ENCODE results near the gene ENKUR. TPM values are rescaled to one million over a fixed set of nuclear protein-coding genes. Genes with fewer than 3 reads are reported as not detected.

Gene ENKUR, protein sequence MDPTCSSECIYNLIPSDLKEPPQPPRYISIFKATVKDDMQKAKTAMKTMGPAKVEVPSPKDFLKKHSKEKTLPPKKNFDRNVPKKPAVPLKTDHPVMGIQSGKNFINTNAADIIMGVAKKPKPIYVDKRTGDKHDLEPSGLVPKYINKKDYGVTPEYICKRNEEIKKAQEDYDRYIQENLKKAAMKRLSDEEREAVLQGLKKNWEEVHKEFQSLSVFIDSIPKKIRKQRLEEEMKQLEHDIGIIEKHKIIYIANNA
- 1 to 10 TPM in 1 of 3 donors, under 1 TPM in 2; 0.48 to 3.0 (median 0.73) TPM for total RNA-seq
- 23.9 TPM for total RNA-seq (2013)

DNA sequence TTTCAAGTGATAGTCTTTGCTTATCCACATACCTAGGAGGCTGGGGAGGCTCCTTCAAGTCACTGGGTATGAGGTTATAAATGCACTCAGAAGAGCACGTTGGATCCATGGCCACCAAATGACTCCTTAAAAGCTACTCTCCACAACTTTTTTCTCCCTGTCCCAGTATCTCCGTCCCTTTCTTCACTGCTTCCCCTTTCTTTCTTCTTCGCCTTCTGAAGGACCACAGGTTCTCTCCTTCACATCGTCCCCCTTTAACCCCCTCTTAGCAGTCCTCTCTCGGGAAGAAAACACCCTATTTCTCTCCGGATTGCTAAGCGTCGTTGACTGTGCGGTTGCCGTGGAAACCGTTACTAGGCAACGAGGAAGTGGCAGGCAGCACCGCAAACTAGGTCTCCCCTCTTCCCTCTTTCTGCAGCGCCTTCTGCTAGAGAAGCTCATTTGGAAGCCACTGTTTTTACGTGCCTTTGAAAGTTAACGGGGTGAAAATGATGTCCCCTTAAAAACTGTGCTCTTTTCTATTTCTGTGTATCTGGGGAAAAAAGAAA lies at the start of gene ENKUR:
Gene ENKUR, minus strand, starts transcription at position 331 of the 548 bp plus-strand sequence. Its CDS starts 222 bp downstream, at position 109.
- H3K9me3 Mint-ChIP-seq = no peaks in the 10 kb centered on the region
- H3K9me3 ChIP-seq (ENCODE audit: control insufficient read depth, insufficient read depth, low read length) = no peaks in the 10 kb centered on the region
- peaks cover 20 to 21% of the 10 kb centered on the region in 2 donors for H3K4me1 Mint-ChIP-seq
- DNase-seq = peak; percentile 92 to 99
- H3K4me3 ChIP-seq (ENCODE audit: low read length) = peak within 1 kb of the TSS; percentile 56
- no peaks in the 10 kb centered on the region for H3K27me3 Mint-ChIP-seq (ENCODE audit: low read depth in 2 of 2)
- peak within 1 kb of the TSS; percentile 80 for H3K27ac ChIP-seq (ENCODE audit: low read length)
- intact Hi-C loops (cut with micrococcal nuclease) = loop anchor here (1.0 kb wide), 2 partner anchors 129 to 292 kb away; no protein-coding TSS in a partner anchor
- ATAC-seq = peak; percentile 53 to 71 (median 56)
- peaks cover 8% of the 10 kb centered on the region for H3K4me1 ChIP-seq (ENCODE audit: control insufficient read depth, insufficient read depth, low read length)
- TF ChIP-seq, protein P1, sequence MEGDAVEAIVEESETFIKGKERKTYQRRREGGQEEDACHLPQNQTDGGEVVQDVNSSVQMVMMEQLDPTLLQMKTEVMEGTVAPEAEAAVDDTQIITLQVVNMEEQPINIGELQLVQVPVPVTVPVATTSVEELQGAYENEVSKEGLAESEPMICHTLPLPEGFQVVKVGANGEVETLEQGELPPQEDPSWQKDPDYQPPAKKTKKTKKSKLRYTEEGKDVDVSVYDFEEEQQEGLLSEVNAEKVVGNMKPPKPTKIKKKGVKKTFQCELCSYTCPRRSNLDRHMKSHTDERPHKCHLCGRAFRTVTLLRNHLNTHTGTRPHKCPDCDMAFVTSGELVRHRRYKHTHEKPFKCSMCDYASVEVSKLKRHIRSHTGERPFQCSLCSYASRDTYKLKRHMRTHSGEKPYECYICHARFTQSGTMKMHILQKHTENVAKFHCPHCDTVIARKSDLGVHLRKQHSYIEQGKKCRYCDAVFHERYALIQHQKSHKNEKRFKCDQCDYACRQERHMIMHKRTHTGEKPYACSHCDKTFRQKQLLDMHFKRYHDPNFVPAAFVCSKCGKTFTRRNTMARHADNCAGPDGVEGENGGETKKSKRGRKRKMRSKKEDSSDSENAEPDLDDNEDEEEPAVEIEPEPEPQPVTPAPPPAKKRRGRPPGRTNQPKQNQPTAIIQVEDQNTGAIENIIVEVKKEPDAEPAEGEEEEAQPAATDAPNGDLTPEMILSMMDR (IDR thresholded peaks at IDR 0.05) = no peak
- H3K36me3 ChIP-seq (ENCODE audit: control insufficient read depth, insufficient read depth, low read length) = no peaks in the 10 kb centered on the region
- H3K27ac Mint-ChIP-seq = peak within 1 kb of the TSS; percentile 95 to 99
- 0% methylated on average over 16 of the region's 16 CpGs for WGBS (ENCODE audit: insufficient coverage)
- peak within 1 kb of the TSS; percentile 98 for H3K4me3 Mint-ChIP-seq
- no peaks in the 10 kb centered on the region for H3K27me3 ChIP-seq (ENCODE audit: control insufficient read depth, insufficient read depth, low read length)
- no peaks in the 10 kb centered on the region for H3K36me3 Mint-ChIP-seq

DNA sequence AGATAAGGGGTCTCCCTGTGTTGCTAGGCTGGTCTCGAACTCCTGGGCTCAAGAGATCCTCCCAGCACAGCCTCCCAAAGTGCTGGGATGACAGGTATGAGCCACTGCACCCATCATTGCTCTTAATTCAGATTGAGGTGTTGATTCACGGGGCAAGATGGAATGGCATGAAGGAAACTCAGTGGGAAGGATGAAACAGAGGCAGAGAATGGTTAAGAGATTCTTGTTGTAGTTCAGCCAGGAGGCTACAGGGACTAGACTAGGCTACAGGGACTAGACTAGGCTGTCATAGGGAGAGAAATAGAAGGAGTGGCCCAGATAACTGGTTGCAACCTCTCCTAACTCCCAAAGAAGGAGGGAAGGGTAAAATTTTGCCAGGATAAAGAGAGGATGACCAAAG lies 48.4 kb upstream of the ENKUR start:
- Mint-ChIP-seq H3K4me1 (peaks cover 15 to 22% of the 10 kb centered on the region in 2 donors), H3K27ac (no peak overlapping the region), H3K9me3 (no peaks in the 10 kb centered on the region), H3K4me3 (no peak overlapping the region), H3K36me3 (no peaks in the 10 kb centered on the region), H3K27me3 (ENCODE audit: low read depth in 2 of 2) (peaks cover 0 to 2% of the 10 kb centered on the region in 2 donors)
- Histone ChIP-seq H3K27me3 (ENCODE audit: control insufficient read depth, insufficient read depth, low read length) (no peaks in the 10 kb centered on the region), H3K9me3 (ENCODE audit: control insufficient read depth, insufficient read depth, low read length) (no peaks in the 10 kb centered on the region), H3K27ac (ENCODE audit: low read length) (no peak overlapping the region), H3K4me3 (ENCODE audit: low read length) (no peak overlapping the region), H3K36me3 (ENCODE audit: control insufficient read depth, insufficient read depth, low read length) (no peaks in the 10 kb centered on the region), H3K4me1 (ENCODE audit: control insufficient read depth, insufficient read depth, low read length) (peaks cover 16% of the 10 kb centered on the region)
- ATAC-seq (no peak), DNase-seq (no peak)
- TF ChIP-seq, protein P1 (IDR thresholded peaks at IDR 0.05) = no peak
- intact Hi-C loops (cut with micrococcal nuclease) = no loop called here
- WGBS (ENCODE audit: insufficient coverage) = 86% methylated on average over 2 of the region's 2 CpGs

DNA sequence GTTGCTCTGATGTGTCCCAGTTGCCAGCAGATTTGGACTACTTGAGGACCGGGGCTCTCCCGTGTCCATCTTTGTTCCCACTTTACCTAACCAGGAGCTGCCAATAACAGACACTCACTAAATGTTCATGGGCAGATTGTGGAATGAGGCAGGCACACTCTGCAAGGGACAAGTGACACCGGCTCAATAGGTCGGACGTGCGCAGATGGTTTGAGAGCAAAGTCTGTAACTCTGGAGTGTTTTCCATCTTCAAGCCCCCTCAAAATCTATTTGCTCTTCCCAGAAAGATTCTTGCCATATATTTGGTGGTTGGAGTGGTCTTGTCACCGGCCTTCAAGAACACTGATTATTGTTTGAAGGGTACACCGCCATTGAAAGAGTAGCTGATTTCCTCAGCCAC lies 47.7 kb upstream of the ENKUR start:
- H3K36me3 Mint-ChIP-seq = no peaks in the 10 kb centered on the region
- intact Hi-C loops (cut with micrococcal nuclease) = no loop called here
- DNase-seq = no peak
- Histone ChIP-seq H3K36me3 (ENCODE audit: control insufficient read depth, insufficient read depth, low read length) (no peaks in the 10 kb centered on the region), H3K4me3 (ENCODE audit: low read length) (no peak overlapping the region), H3K4me1 (ENCODE audit: control insufficient read depth, insufficient read depth, low read length) (peaks cover 16% of the 10 kb centered on the region), H3K27me3 (ENCODE audit: control insufficient read depth, insufficient read depth, low read length) (no peaks in the 10 kb centered on the region), H3K9me3 (ENCODE audit: control insufficient read depth, insufficient read depth, low read length) (no peaks in the 10 kb centered on the region), H3K27ac (ENCODE audit: low read length) (no peak overlapping the region)
- TF ChIP-seq, protein P1 (IDR thresholded peaks at IDR 0.05) = no peak
- H3K4me3 Mint-ChIP-seq = peak overlapping the region; percentile 62
- no peaks in the 10 kb centered on the region for H3K9me3 Mint-ChIP-seq
- H3K4me1 Mint-ChIP-seq = peaks cover 15 to 22% of the 10 kb centered on the region in 2 donors
- peak overlapping the region; percentile 39 to 52 for H3K27ac Mint-ChIP-seq
- no peak for ATAC-seq
- WGBS (ENCODE audit: insufficient coverage) = 97% methylated on average over 8 of the region's 8 CpGs
- H3K27me3 Mint-ChIP-seq (ENCODE audit: low read depth in 2 of 2) = peaks cover 0 to 2% of the 10 kb centered on the region in 2 donors
